Measurements from ENCODE around the gene TTC8. TPM values are rescaled to one million over a fixed set of nuclear protein-coding genes. Genes with fewer than 3 reads are reported as not detected.

The TTC8 gene
- total RNA-seq, 1 donor from 2014 or later = 24.7 TPM

- peaks cover 16% of the 10 kb centered on the region for H3K4me1 Mint-ChIP-seq
- H3K27ac Mint-ChIP-seq (ENCODE audit: unreplicated experiment) = no peak overlapping the region
- H3K4me3 Mint-ChIP-seq = no peak overlapping the region
- no peaks in the 10 kb centered on the region for H3K27me3 Mint-ChIP-seq (ENCODE audit: low read depth)
- H3K36me3 Mint-ChIP-seq (ENCODE audit: low read depth) = peaks cover 19% of the 10 kb centered on the region
- no peak for TF ChIP-seq CTCF (conservative IDR thresholded peaks at IDR 0.05)
- H3K9me3 Mint-ChIP-seq = peaks cover 7% of the 10 kb centered on the region
- DNase-seq (ENCODE audit: low read depth, low spot score) = no peak
Measured at GRCh38 chr14:88834883-88835431, 10.5 kb downstream of the TTC8 start.

DNA sequence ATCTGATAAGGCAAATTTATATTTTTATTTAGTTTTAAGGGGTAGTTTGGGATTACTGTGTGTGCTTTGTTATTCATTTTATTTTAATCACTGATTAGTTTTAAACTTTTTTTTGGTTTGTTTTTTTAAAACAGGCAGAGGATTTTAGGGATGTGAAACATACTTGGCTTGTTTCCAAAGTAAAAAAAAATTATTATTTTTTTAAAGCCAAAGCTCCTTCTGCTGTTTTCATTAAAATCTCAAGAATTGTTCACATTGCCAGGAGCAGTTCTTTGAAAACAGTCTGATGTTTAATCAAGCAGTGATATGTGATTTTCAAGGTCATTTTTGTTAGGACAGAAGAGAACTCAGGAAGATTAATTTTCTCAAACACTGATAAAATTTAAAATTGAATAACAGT lies 11.2 kb downstream of the TTC8 start:
- Mint-ChIP-seq H3K4me3 (no peak overlapping the region), H3K4me1 (peaks cover 14% of the 10 kb centered on the region), H3K9me3 (peaks cover 7% of the 10 kb centered on the region), H3K36me3 (ENCODE audit: low read depth) (peaks cover 14% of the 10 kb centered on the region), H3K27ac (ENCODE audit: unreplicated experiment) (no peak overlapping the region), H3K27me3 (ENCODE audit: low read depth) (no peaks in the 10 kb centered on the region)
- DNase-seq (ENCODE audit: low read depth, low spot score) = no peak
- no peak for TF ChIP-seq CTCF (conservative IDR thresholded peaks at IDR 0.05)

DNA sequence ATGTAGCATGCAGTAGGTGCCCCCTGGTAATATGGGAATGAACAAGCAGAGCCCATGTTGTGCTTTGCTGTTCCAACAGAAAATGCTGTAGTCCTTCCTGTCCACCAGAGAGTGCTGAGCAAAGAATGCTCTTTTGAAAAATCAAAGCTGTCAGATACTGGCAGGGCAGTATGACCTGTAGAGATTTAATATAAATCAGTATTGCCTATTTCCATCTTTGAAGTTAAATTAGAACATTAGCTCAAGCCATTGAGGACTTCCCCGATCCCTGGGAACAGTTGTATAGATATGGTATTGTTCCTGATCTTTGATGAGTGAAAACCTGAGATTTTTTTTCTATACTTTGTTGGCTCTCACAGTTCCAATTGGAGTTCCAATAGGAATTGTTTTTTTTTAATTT lies 13.0 kb downstream of the TTC8 start:
- Mint-ChIP-seq H3K4me3 (no peak overlapping the region), H3K27me3 (ENCODE audit: low read depth) (no peaks in the 10 kb centered on the region), H3K27ac (ENCODE audit: unreplicated experiment) (no peak overlapping the region), H3K9me3 (no peaks in the 10 kb centered on the region), H3K36me3 (ENCODE audit: low read depth) (no peaks in the 10 kb centered on the region), H3K4me1 (peaks cover 14% of the 10 kb centered on the region)
- no peak for TF ChIP-seq CTCF (conservative IDR thresholded peaks at IDR 0.05)
- no peak for DNase-seq (ENCODE audit: low read depth, low spot score)

DNA sequence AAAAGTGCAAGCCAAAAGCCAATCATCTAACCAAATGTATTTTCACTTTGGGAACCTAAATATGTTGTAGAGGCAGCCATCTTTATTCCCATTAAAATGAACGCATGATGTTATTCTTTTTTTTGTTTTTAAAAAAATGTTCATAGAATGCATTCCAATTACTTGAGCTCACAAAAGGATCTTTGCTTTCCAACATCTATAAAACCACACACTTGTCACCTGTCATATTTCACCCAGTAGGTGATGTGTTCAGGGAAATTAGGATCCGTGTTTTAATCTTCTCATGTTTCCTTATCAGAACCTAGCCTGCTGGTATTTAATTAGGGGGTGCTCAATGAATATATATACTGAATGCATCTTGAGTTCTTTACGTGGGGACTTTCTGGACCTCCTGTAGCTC lies 13.6 kb downstream of the TTC8 start:
- Mint-ChIP-seq H3K27me3 (ENCODE audit: low read depth) (no peaks in the 10 kb centered on the region), H3K27ac (ENCODE audit: unreplicated experiment) (no peak overlapping the region), H3K9me3 (no peaks in the 10 kb centered on the region), H3K4me1 (peaks cover 14% of the 10 kb centered on the region), H3K36me3 (ENCODE audit: low read depth) (no peaks in the 10 kb centered on the region), H3K4me3 (no peak overlapping the region)
- DNase-seq (ENCODE audit: low read depth, low spot score) = no peak
- no peak for TF ChIP-seq CTCF (conservative IDR thresholded peaks at IDR 0.05)

- H3K9me3 Mint-ChIP-seq = no peaks in the 10 kb centered on the region
- no peaks in the 10 kb centered on the region for H3K4me1 Mint-ChIP-seq
- H3K36me3 Mint-ChIP-seq (ENCODE audit: low read depth) = no peaks in the 10 kb centered on the region
- no peak overlapping the region for H3K27ac Mint-ChIP-seq (ENCODE audit: unreplicated experiment)
- H3K27me3 Mint-ChIP-seq (ENCODE audit: low read depth) = no peaks in the 10 kb centered on the region
- H3K4me3 Mint-ChIP-seq = no peak overlapping the region
- TF ChIP-seq CTCF (conservative IDR thresholded peaks at IDR 0.05) = no peak
- DNase-seq (ENCODE audit: low read depth, low spot score) = no peak
Measured at GRCh38 chr14:88840926-88841325, 16.5 kb downstream of the TTC8 start.

DNA sequence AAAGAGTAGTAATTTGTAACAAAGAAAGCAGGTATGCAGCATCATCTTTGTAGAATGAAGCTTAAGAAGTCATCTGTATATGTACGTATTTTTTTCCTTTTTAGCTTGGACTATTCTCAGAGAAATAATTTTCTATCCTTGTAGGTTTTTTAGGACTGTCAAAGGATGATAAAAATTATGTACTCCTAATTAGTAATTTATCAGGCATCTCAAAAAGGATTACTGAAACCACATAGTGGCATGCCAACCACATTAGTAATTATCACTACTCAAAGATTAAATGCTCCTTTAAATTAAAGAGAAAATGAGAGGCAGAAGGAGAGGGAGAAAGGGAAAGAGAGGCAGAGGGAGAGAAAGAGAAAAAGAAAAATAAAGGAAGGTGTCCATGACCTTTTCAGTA lies 17.3 kb downstream of the TTC8 start:
- no peak for DNase-seq (ENCODE audit: low read depth, low spot score)
- TF ChIP-seq CTCF (conservative IDR thresholded peaks at IDR 0.05) = no peak
- no peaks in the 10 kb centered on the region for H3K36me3 Mint-ChIP-seq (ENCODE audit: low read depth)
- no peak overlapping the region for H3K4me3 Mint-ChIP-seq
- H3K27me3 Mint-ChIP-seq (ENCODE audit: low read depth) = no peaks in the 10 kb centered on the region
- no peaks in the 10 kb centered on the region for H3K4me1 Mint-ChIP-seq
- H3K27ac Mint-ChIP-seq (ENCODE audit: unreplicated experiment) = no peak overlapping the region
- H3K9me3 Mint-ChIP-seq = no peaks in the 10 kb centered on the region
